ENCODE measurements around the gene ABCA4. TPM values are rescaled to one million over a fixed set of nuclear protein-coding genes. Genes with fewer than 3 reads are reported as not detected.

Gene ABCA4
- total and polyA plus RNA-seq, 2 of the 8 experiments (the other 6 are each of a cell fraction or from before 2014, with no cell fraction given) = 0.06 TPM; not detected in 1

- CTCF ChIA-PET (ENCODE audit: partially characterized antibody) = interaction anchor here (0.6 to 1.3 kb wide), 5 partner anchors 8 to 205 kb away, joined by 3 to 4 read pairs (median 3); no protein-coding TSS in a partner anchor
- TF ChIP-seq RXRA (IDR thresholded peaks at IDR 0.05; ENCODE audit: insufficient read depth, low read depth, low read length) (no peak), TAF1 (IDR thresholded peaks at IDR 0.05; ENCODE audit: low read depth, low read length) (no peak), TAF7 (optimal IDR thresholded peaks at IDR 0.05; ENCODE audit: borderline replicate concordance, low read depth, low read length) (no peak), CHD2 (IDR thresholded peaks at IDR 0.05; ENCODE audit: low read length) (no peak), CBX5 (IDR thresholded peaks at IDR 0.05; ENCODE audit: low read depth, low read length) (no peak), GABPA (IDR thresholded peaks at IDR 0.05; ENCODE audit: borderline replicate concordance, insufficient read depth, low read length) (no peak), HDAC6 (IDR thresholded peaks at IDR 0.05; ENCODE audit: low read depth, low read length) (no peak), GTF2F1 (IDR thresholded peaks at IDR 0.05; ENCODE audit: borderline replicate concordance, low read depth, low read length) (no peak), SIRT6 (IDR thresholded peaks at IDR 0.05; ENCODE audit: low read length) (no peak), RNF2 (IDR thresholded peaks at IDR 0.05; ENCODE audit: borderline replicate concordance, low read depth, low read length, missing control alignments, poor library complexity, severe bottlenecking) (no peak), TEAD4 (IDR thresholded peaks at IDR 0.05; ENCODE audit: low read depth, low read length) (no peak), FOSL1 (IDR thresholded peaks at IDR 0.05; ENCODE audit: insufficient read depth, low read depth, low read length) (no peak)
Observed at GRCh38 chr1:94130851-94131595, 10.1 kb upstream of the ABCA4 start.

More at GRCh38 chr1:94130851-94131595, 10.1 kb upstream of the ABCA4 start:
- no peak overlapping the region for H2AK5ac ChIP-seq (ENCODE audit: low read depth, low read length)
- H4K8ac ChIP-seq (ENCODE audit: extremely low read depth, insufficient read depth, low read length) = no peak overlapping the region
- no peaks in the 10 kb centered on the region for H4K20me1 ChIP-seq (replicated peaks in 1 of 2; ENCODE audit: control insufficient read depth in 1 of 2, insufficient read depth in 2 of 2, low read length in 2 of 2)
- H3K79me2 ChIP-seq (ENCODE audit: control insufficient read depth in 1 of 2, insufficient read depth in 2 of 2, low read length in 2 of 2) = no peaks in the 10 kb centered on the region
- H2BK20ac ChIP-seq (ENCODE audit: low read length) = no peak overlapping the region
- WGBS, 2 experiments (ENCODE audit: extremely low coverage in 1 of 2, insufficient coverage in 1 of 2, insufficient read length in 1 of 2, insufficient replicate concordance in 2 of 2, low coverage in 1 of 2, low lambda C conversion rate in 2 of 2, missing lambda C conversion rate in 1 of 2) = 92% methylated on average over 8 of the region's 8 CpGs; no CpG with 5 or more reads in 1 of the 2 experiments
- no peak overlapping the region for H3K18ac ChIP-seq (ENCODE audit: extremely low read depth, low read length)
- H3K23ac ChIP-seq (ENCODE audit: insufficient read length) = no peak overlapping the region
- DNase-seq (ENCODE audit: low read depth in 1 of 2, low spot score in 2 of 2) (no peak), FAIRE-seq (no peak)
- no peak overlapping the region for H4K5ac ChIP-seq (ENCODE audit: insufficient read length, low read depth, low read length)
- H2BK12ac ChIP-seq (ENCODE audit: low read depth, low read length) = no peak overlapping the region
- no peaks in the 10 kb centered on the region for H3K36me3 ChIP-seq (ENCODE audit: control insufficient read depth in 2 of 4, insufficient read depth in 4 of 4, low read length in 3 of 4)
- no peak overlapping the region for H3K27ac ChIP-seq (ENCODE audit: low read depth, low read length)
- no peak overlapping the region for H4K91ac ChIP-seq (replicated peaks; ENCODE audit: insufficient read length, low read length)
- H3K14ac ChIP-seq (ENCODE audit: insufficient read length) = no peak overlapping the region
- H2BK15ac ChIP-seq (ENCODE audit: low read length) = no peak overlapping the region
- no peak overlapping the region for H3K4me3 ChIP-seq (ENCODE audit: extremely low read depth in 1 of 4, insufficient read depth in 2 of 4, low read depth in 3 of 4, low read length in 4 of 4)
- no peak overlapping the region for H3K4ac ChIP-seq (replicated peaks; ENCODE audit: insufficient read length, low read depth, low read length)
- H3K9me3 ChIP-seq (ENCODE audit: insufficient read depth in 2 of 2, low read depth in 1 of 2, low read length in 1 of 2) = peaks cover 9 to 15% of the 10 kb centered on the region in 2 experiments
- no peaks in the 10 kb centered on the region for H3K79me1 ChIP-seq (ENCODE audit: low read depth, low read length)
- H2BK5ac ChIP-seq (ENCODE audit: low read depth, low read length) = no peak overlapping the region
- no peaks in the 10 kb centered on the region for H3K27me3 ChIP-seq (replicated peaks in 1 of 4; ENCODE audit: control insufficient read depth in 3 of 4, extremely low read depth in 1 of 4, insufficient read depth in 3 of 4, low read length in 3 of 4)
- no peaks in the 10 kb centered on the region for H3K23me2 ChIP-seq (ENCODE audit: low read depth, low read length)
- H2AFZ ChIP-seq (ENCODE audit: low read length) = 0 out of 2 replicates have a peak overlapping the region, but pooled peaks have one; percentile 63
- H3K9ac ChIP-seq (replicated peaks in 1 of 4; ENCODE audit: extremely low read depth in 1 of 4, low read depth in 3 of 4, low read length in 3 of 4) = no peak overlapping the region
- H3K56ac ChIP-seq (replicated peaks; ENCODE audit: insufficient read length, low read depth, low read length) = no peak overlapping the region
- H3K4me1 ChIP-seq (replicated peaks in 1 of 4; ENCODE audit: control insufficient read depth in 3 of 4, insufficient read depth in 4 of 4, low read length in 3 of 4) = peaks cover 0 to 3% (median 1%) of the 10 kb centered on the region in 4 experiments; a peak in 2 of 7 replicates
- H3K4me2 ChIP-seq (ENCODE audit: insufficient read depth in 1 of 2, low read depth in 2 of 2, low read length in 2 of 2) = no peak overlapping the region
- POLR2A ChIA-PET (ENCODE audit: partially characterized antibody) = no interaction called here
- H2BK120ac ChIP-seq (replicated peaks; ENCODE audit: low read depth, low read length) = no peak overlapping the region
